Liver (tissue), 10 donors: Measurements from ENCODE around the gene OR11H6. TPM values are rescaled to one million over a fixed set of nuclear protein-coding genes. Genes with fewer than 3 reads are reported as not detected.

Source experiments
- DNase-seq: peaks from one replicate; pipeline ENCODE4 v3.0.0-alpha.2; 2017; ENCODE audit warnings: low spot score
- H3K27ac ChIP-seq, 2 donors: one replicate each; pipeline ENCODE4 v1.7.0; 2013; ENCODE audit warnings: inconsistent platforms in 2 of 2, low read length in 2 of 2, control low read depth in 1 of 2, low read depth in 1 of 2, mild to moderate bottlenecking in 1 of 2
- H3K27me3 ChIP-seq, 4 donors: one replicate each; pipeline versions ENCODE4 v1.6.1 to v1.7.0; 2013; ENCODE audit warnings: low read length in 3 of 4, inconsistent platforms in 1 of 4, mild to moderate bottlenecking in 1 of 4, moderate library complexity in 1 of 4; ENCODE audit not compliant: control insufficient read depth in 4 of 4, insufficient read depth in 4 of 4
- H3K36me3 ChIP-seq, 4 donors: one replicate each; pipeline versions ENCODE4 v1.6.1 to v1.7.0; 2013; ENCODE audit warnings: low read length in 3 of 4, mild to moderate bottlenecking in 3 of 4, low read depth in 1 of 4, moderate library complexity in 1 of 4; ENCODE audit not compliant: control insufficient read depth in 4 of 4, insufficient read depth in 3 of 4
- H3K4me1 ChIP-seq, 4 donors: one replicate each; pipeline versions ENCODE4 v1.6.1 to v1.7.0; 2013; ENCODE audit warnings: low read length in 3 of 4, mild to moderate bottlenecking in 3 of 4, moderate library complexity in 1 of 4; ENCODE audit not compliant: control insufficient read depth in 4 of 4, insufficient read depth in 4 of 4
- H3K4me3 ChIP-seq, 3 donors: one replicate each; pipeline versions ENCODE4 v1.6.1 to v1.7.0; 2013; ENCODE audit warnings: low read length in 3 of 3, control low read depth in 1 of 3, low read depth in 1 of 3, mild to moderate bottlenecking in 1 of 3
- H3K9ac ChIP-seq, 2 donors: one replicate each; pipeline ENCODE4 v1.7.0; 2013; ENCODE audit warnings: low read length in 2 of 2, mild to moderate bottlenecking in 2 of 2, moderate library complexity in 2 of 2, control low read depth in 1 of 2, low read depth in 1 of 2
- H3K9me3 ChIP-seq, 4 donors: one replicate each; pipeline versions ENCODE4 v1.6.1 to v1.7.0; 2013; ENCODE audit warnings: low read length in 3 of 4; ENCODE audit not compliant: control insufficient read depth in 4 of 4
- ATF3 ChIP-seq: IDR thresholded peaks from 2 replicates; pipeline ENCODE4 v1.6.1; 2016; ENCODE audit warnings: antibody characterized with exemption
- CTCF ChIP-seq: fragments of 150-350 bp; IDR thresholded peaks from 2 replicates; pipeline ENCODE4 v1.5.1; 2017; ENCODE audit warnings: improper control_type of control experiment, low read depth, low read length; ENCODE audit not compliant: missing input control
- EGR1 ChIP-seq, 2 donors: IDR thresholded peaks; 2 replicates each; pipeline ENCODE4 v1.6.1; 2016 to 2018; ENCODE audit warnings: antibody characterized with exemption in 2 of 2, low read depth in 2 of 2
- FOXA2 ChIP-seq: IDR thresholded peaks from 2 replicates; pipeline ENCODE4 v1.6.1; 2016; ENCODE audit warnings: antibody characterized with exemption
- GABPA ChIP-seq, 2 donors: IDR thresholded peaks in 1 of 2; conservative IDR thresholded peaks in 1 of 2; 2 replicates each; pipeline ENCODE4 v1.6.1; 2016; ENCODE audit warnings: antibody characterized with exemption in 2 of 2, mild to moderate bottlenecking in 1 of 2, moderate library complexity in 1 of 2
- HNF4A ChIP-seq, 2 donors: conservative IDR thresholded peaks; 2 replicates each; pipeline ENCODE4 v1.6.1; 2016; ENCODE audit warnings: antibody characterized with exemption in 2 of 2, mild to moderate bottlenecking in 2 of 2
- HNF4G ChIP-seq: IDR thresholded peaks from 2 replicates; pipeline ENCODE4 v1.6.1; 2016; ENCODE audit warnings: antibody characterized with exemption
- JUND ChIP-seq, 2 donors: IDR thresholded peaks; 2 replicates each; pipeline ENCODE4 v1.6.1; 2016; ENCODE audit warnings: antibody characterized with exemption in 2 of 2
- RAD21 ChIP-seq, 2 donors: IDR thresholded peaks; 2 replicates each; pipeline ENCODE4 v1.6.1; 2016; ENCODE audit warnings: antibody characterized with exemption in 2 of 2, mild to moderate bottlenecking in 2 of 2
- REST ChIP-seq: IDR thresholded peaks from 2 replicates; pipeline ENCODE4 v1.6.1; 2016; ENCODE audit warnings: antibody characterized with exemption, mild to moderate bottlenecking
- SP1 ChIP-seq: IDR thresholded peaks from 2 replicates; pipeline ENCODE4 v1.6.1; 2018; ENCODE audit warnings: antibody characterized with exemption, mild to moderate bottlenecking
- TAF1 ChIP-seq: conservative IDR thresholded peaks from 2 replicates; pipeline ENCODE4 v1.6.1; 2016; ENCODE audit warnings: antibody characterized with exemption, mild to moderate bottlenecking
- ZBTB33 ChIP-seq: IDR thresholded peaks from 2 replicates; pipeline ENCODE4 v1.6.1; 2016; ENCODE audit warnings: antibody characterized with exemption
- WGBS: extraction: QIAGEN DNeasy Blood & Tissue Kit; methylation state at CpG from one replicate; pipeline ENCODE4 v1.1.7; 2013; 5-methylcytosine and 5-hydroxymethylcytosine counted together
- polyA plus RNA-seq, 2 donors: library from polyadenylated mRNA; stranded (reverse) in 1 of 2; unstranded in 1 of 2; fragments of 200-250 nt in 1 of 2; fragments of >200 nt in 1 of 2; fragmentation: Nextera tagmentation in 1 of 2; extraction: Ambion mirVana in 1 of 2; gene quantifications; one replicate each; pipeline versions ENCODE4 v1.2.1 to v1.2.3, GENCODE V29; 2013 to 2015
- small RNA-seq: library from RNA; depleted of rRNA; stranded (forward); fragments of <200 nt; gene quantifications from one replicate; pipeline ENCODE3, GENCODE V24; 2014
- total RNA-seq, 2 donors: library from RNA; depleted of rRNA; stranded (reverse); fragments of >200 nt; gene quantifications; one replicate each; pipeline ENCODE4 v1.2.3, GENCODE V29; 2014
- donor health status: healthy.
- donor health status: healthy.
- donor health status: healthy.
- donor health status: healthy.
- donor health status: healthy.

Gene OR11H6
- total and polyA plus RNA-seq, 4 donors, result not detected

GRCh38 chr14:20274062-20274461 is 50.6 kb downstream of the OR11H6 start:
- no peak for DNase-seq
- TF ChIP-seq JUND (IDR thresholded peaks at IDR 0.05) (no peak), HNF4A (conservative IDR thresholded peaks at IDR 0.05) (no peak), REST (no peak), ZBTB33 (no peak), GABPA (IDR thresholded peaks at IDR 0.05 in 1 of 2, conservative IDR thresholded peaks at IDR 0.05 in 1 of 2) (no peak), CTCF (no peak), FOXA2 (no peak), HNF4G (no peak), RAD21 (IDR thresholded peaks at IDR 0.05) (no peak), TAF1 (no peak), SP1 (no peak), ATF3 (no peak), EGR1 (IDR thresholded peaks at IDR 0.05; ENCODE audit: low read depth in 2 of 2) (no peak)
- 98% methylated on average over 2 of the region's 2 CpGs for WGBS
- Histone ChIP-seq H3K36me3 (peaks cover 0 to 3% (median 0%) of the 10 kb centered on the region in 4 donors), H3K4me3 (no peak overlapping the region), H3K27ac (no peak overlapping the region), H3K9ac (no peak overlapping the region), H3K4me1 (no peaks in the 10 kb centered on the region), H3K27me3 (no peaks in the 10 kb centered on the region), H3K9me3 (peaks cover 0 to 4% (median 0%) of the 10 kb centered on the region in 4 donors)

Small RNA genes lying within 50 kb of the gene (small RNA-seq; reads per million reads assigned to genes)
- not detected for gene GTF2IP22

Other genes with a start within 250 kb of the OR11H6 start
- gene OR4K15, start 248.1 kb upstream of the OR11H6 start, total RNA-seq, result not detected
- gene OR4K15, start 248.1 kb upstream of the OR11H6 start, polyA plus RNA-seq, result not detected
- not detected for gene OR4Q2, start 221.5 kb upstream of the OR11H6 start, total RNA-seq
- gene OR4Q2, start 221.5 kb upstream of the OR11H6 start, polyA plus RNA-seq, result not detected
- gene OR4K14, start 204.4 kb upstream of the OR11H6 start, total RNA-seq, result not detected
- not detected for gene OR4K14, start 204.4 kb upstream of the OR11H6 start, polyA plus RNA-seq
- not detected for gene OR4K13, start 187.7 kb upstream of the OR11H6 start, total RNA-seq
- gene OR4K13, start 187.7 kb upstream of the OR11H6 start, polyA plus RNA-seq, result not detected
- gene OR4L1, start 163.7 kb upstream of the OR11H6 start, total RNA-seq, result not detected
- not detected for gene OR4L1, start 163.7 kb upstream of the OR11H6 start, polyA plus RNA-seq
- gene OR4K17, start 113.0 kb upstream of the OR11H6 start, total RNA-seq, result not detected
- not detected for gene OR4K17, start 113.0 kb upstream of the OR11H6 start, polyA plus RNA-seq
- gene OR4N5, start 84.9 kb upstream of the OR11H6 start, total RNA-seq, result not detected
- not detected for gene OR4N5, start 84.9 kb upstream of the OR11H6 start, polyA plus RNA-seq
- gene OR11G2, start 32.8 kb upstream of the OR11H6 start, total RNA-seq, result not detected
- gene OR11G2, start 32.8 kb upstream of the OR11H6 start, polyA plus RNA-seq, result not detected
- not detected for gene OR11H7, start 5.3 kb downstream of the OR11H6 start, total RNA-seq
- gene OR11H7, start 5.3 kb downstream of the OR11H6 start, polyA plus RNA-seq, result not detected
- not detected for gene OR11H4, start 15.6 kb downstream of the OR11H6 start, total RNA-seq
- gene OR11H4, start 15.6 kb downstream of the OR11H6 start, polyA plus RNA-seq, result not detected
- gene TTC5, start 82.2 kb downstream of the OR11H6 start, total RNA-seq, result 1 to 10 TPM; 5.2 to 8.3 TPM
- 1 to 10 TPM; 2.5 to 3.3 TPM for gene TTC5, start 82.2 kb downstream of the OR11H6 start, polyA plus RNA-seq
- 10 to 100 TPM; 14.5 to 31.0 TPM for gene CCNB1IP1, start 109.6 kb downstream of the OR11H6 start, total RNA-seq
- 10 to 100 TPM; 14.9 to 16.5 TPM for gene CCNB1IP1, start 109.6 kb downstream of the OR11H6 start, polyA plus RNA-seq
- gene PARP2, start 119.9 kb downstream of the OR11H6 start, total RNA-seq, result 1 to 10 TPM; 7.1 to 7.2 TPM
- 10 to 100 TPM in 1 of 2 donors, 1 to 10 TPM in 1; 5.6 to 13.3 TPM for gene PARP2, start 119.9 kb downstream of the OR11H6 start, polyA plus RNA-seq
- 10 to 100 TPM in 1 of 2 donors, 1 to 10 TPM in 1; 8.7 to 20.7 TPM for gene TEP1, start 189.8 kb downstream of the OR11H6 start, total RNA-seq
- 1 to 10 TPM; 3.9 to 6.5 TPM for gene TEP1, start 189.8 kb downstream of the OR11H6 start, polyA plus RNA-seq
- under 1 TPM; 0.17 to 0.23 TPM for gene KLHL33, start 212.5 kb downstream of the OR11H6 start, total RNA-seq
- gene KLHL33, start 212.5 kb downstream of the OR11H6 start, polyA plus RNA-seq, result under 1 TPM; 0.06 to 0.14 TPM
- gene OSGEP, start 231.1 kb downstream of the OR11H6 start, total RNA-seq, result 10 to 100 TPM; 29.0 to 39.0 TPM
- 10 to 100 TPM; 18.1 to 20.5 TPM for gene OSGEP, start 231.1 kb downstream of the OR11H6 start, polyA plus RNA-seq
- gene APEX1, start 231.5 kb downstream of the OR11H6 start, total RNA-seq, result 10 to 100 TPM; 32.4 to 43.2 TPM
- 10 to 100 TPM; 50.3 to 64.5 TPM for gene APEX1, start 231.5 kb downstream of the OR11H6 start, polyA plus RNA-seq
- gene PIP4P1, start 237.7 kb downstream of the OR11H6 start, total RNA-seq, result 10 to 100 TPM; 14.1 to 14.6 TPM
- gene PIP4P1, start 237.7 kb downstream of the OR11H6 start, polyA plus RNA-seq, result 10 to 100 TPM; 13.2 to 14.9 TPM
- gene PNP, start 245.7 kb downstream of the OR11H6 start, total RNA-seq, result 100 to 1,000 TPM in 1 of 2 donors, 10 to 100 TPM in 1; 41.8 to 156 TPM
- gene PNP, start 245.7 kb downstream of the OR11H6 start, polyA plus RNA-seq, result 10 to 100 TPM; 22.9 to 29.9 TPM